OCI-LY7 (cell line): ENCODE measurements around the gene MAU2. TPM values are rescaled to one million over a fixed set of nuclear protein-coding genes. Genes with fewer than 3 reads are reported as not detected.

Experiments used
- BruUV-seq: library from RNA; stranded (reverse); fragments of 400-500 nt; replicated peaks from 2 replicates; lab custom pipeline; 2021; lab: Mats Ljungman, UMichigan
- CTCF ChIA-PET: fragments of 300-600 bp; sonication (Branson Sonifier 250); formaldehyde crosslinking; loops from one replicate; lab custom pipeline; 2022; ENCODE audit warnings: antibody characterized with exemption; ENCODE audit not compliant: unreplicated experiment; lab: Charles Lee
- POLR2A ChIA-PET: fragments of 300-600 bp; sonication (Branson Sonifier 250); formaldehyde crosslinking; loops from one replicate; lab custom pipeline; 2022; ENCODE audit warnings: antibody characterized with exemption; lab: Charles Lee
- DNase-seq: peaks from one replicate; pipeline ENCODE4 v3.0.0-alpha.2; 2015; ENCODE audit warnings: low spot score
- H2AFZ ChIP-seq: fragments of 200-600 bp; sonication (generic), shearing (Covaris generic); 2 replicates; pipeline ENCODE4 v1.6.1; 2014; ENCODE audit warnings: mild to moderate bottlenecking, antibody characterized with exemption, low read length, moderate library complexity
- H3K27ac ChIP-seq: fragments of 200-600 bp; sonication (generic); 2 replicates; pipeline ENCODE4 v1.5.1; 2014; ENCODE audit warnings: mixed run types, low read depth, mild to moderate bottlenecking, moderate library complexity, low read length, inconsistent platforms; ENCODE audit not compliant: poor library complexity, severe bottlenecking
- H3K36me3 ChIP-seq: fragments of 200-600 bp; sonication (generic); 2 replicates; pipeline ENCODE4 v1.6.1; 2014; ENCODE audit warnings: mild to moderate bottlenecking, antibody characterized with exemption, low read length, moderate library complexity, mixed read lengths; ENCODE audit not compliant: insufficient read depth
- H3K4me1 ChIP-seq: fragments of 200-600 bp; sonication (generic); 2 replicates; pipeline ENCODE4 v1.5.1; 2014; ENCODE audit warnings: mild to moderate bottlenecking, low read length; ENCODE audit not compliant: insufficient read depth, poor library complexity, severe bottlenecking
- H3K4me2 ChIP-seq: fragments of 200-600 bp; sonication (generic); 2 replicates; pipeline ENCODE4 v1.6.1; 2014; ENCODE audit warnings: mild to moderate bottlenecking, low read length
- H3K4me3 ChIP-seq: fragments of 200-600 bp; sonication (generic); 2 replicates; pipeline ENCODE4 v1.5.1; 2014; ENCODE audit warnings: mild to moderate bottlenecking, low read depth, low read length; ENCODE audit not compliant: poor library complexity, severe bottlenecking
- H3K79me2 ChIP-seq: fragments of 200-600 bp; sonication (generic); 2 replicates; pipeline ENCODE4 v1.6.1; 2016; ENCODE audit warnings: low read depth, mild to moderate bottlenecking, low read length, moderate library complexity, mixed read lengths; ENCODE audit not compliant: insufficient read depth
- H3K9me2 ChIP-seq: fragments of 200-600 bp; sonication (generic); 2 replicates; pipeline ENCODE4 v1.6.1; 2016; ENCODE audit warnings: mild to moderate bottlenecking, low read length, mixed read lengths; ENCODE audit not compliant: insufficient read depth
- H3K9me3 ChIP-seq: fragments of 200-600 bp; sonication (generic); 2 replicates; pipeline ENCODE4 v1.6.1; 2014; ENCODE audit warnings: mild to moderate bottlenecking, mixed run types, low read length, mixed read lengths
- H4K20me1 ChIP-seq: fragments of 200-600 bp; sonication (generic); 2 replicates; pipeline ENCODE4 v1.6.1; 2014; ENCODE audit warnings: mild to moderate bottlenecking, antibody characterized with exemption, low read length, moderate library complexity, mixed read lengths; ENCODE audit not compliant: insufficient read depth
- EZH2phosphoT487 ChIP-seq: fragments of 200-600 bp; sonication (generic); IDR thresholded peaks from 2 replicates; pipeline ENCODE4 v1.6.1; 2018; ENCODE audit warnings: low read depth, borderline replicate concordance, mild to moderate bottlenecking, mixed run types, antibody characterized with exemption, low read length, moderate library complexity, mixed read lengths
- intact Hi-C: fragments of 100-400 bp; cut with micrococcal nuclease; formaldehyde crosslinking; loops from one replicate; pipeline ENCODE4 v1.10.0; 2022; ENCODE audit not compliant: unreplicated experiment
- total RNA-seq, 2 experiments: library from RNA; depleted of rRNA in 1 of 2; stranded (reverse); fragments of >200 nt in 1 of 2; shearing (Covaris generic) in 1 of 2; gene quantifications; 2 replicates each; pipeline ENCODE4 v1.2.3, GENCODE V29; 2014 to 2022
- TF ChIP-seq, protein P1 (sequence below): fragments of 200-600 bp; sonication (generic); conservative IDR thresholded peaks from 2 replicates; pipeline ENCODE4 v1.5.1; 2014; ENCODE audit warnings: mild to moderate bottlenecking, antibody characterized with exemption, low read length, moderate library complexity, mixed read lengths

MAU2 gene
- total RNA-seq, 2 experiments from 2014 or later, result 58.7 to 81.7 TPM

DNA sequence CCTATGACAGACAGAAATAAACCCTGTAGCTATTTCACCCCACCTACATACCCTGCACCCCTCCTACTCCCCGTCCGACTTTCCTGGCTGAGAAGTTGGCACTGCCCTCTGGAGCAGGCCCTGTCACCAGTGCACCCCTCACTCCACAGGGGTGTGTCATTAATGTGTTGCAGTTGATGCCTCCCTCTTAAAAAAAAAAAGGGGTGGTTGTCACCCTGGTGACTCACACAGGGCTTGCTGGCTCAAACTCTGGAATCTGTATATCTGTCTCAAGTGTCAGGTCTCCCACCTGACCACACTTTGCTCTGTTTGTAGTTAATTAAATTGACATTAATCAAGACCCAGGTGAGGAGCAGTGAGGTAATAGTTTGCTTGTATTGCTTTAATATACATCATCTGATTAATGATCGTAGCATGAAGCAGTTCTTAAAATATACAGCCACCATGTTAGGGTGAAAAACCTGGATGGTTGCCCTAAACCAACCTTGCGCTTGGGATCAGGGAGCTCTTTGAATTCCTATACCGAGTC is 82.8 kb downstream of the MAU2 start:
- peaks cover 16% of the 10 kb centered on the region for H4K20me1 ChIP-seq
- ChIA-PET CTCF (no interaction called here), POLR2A (no interaction called here)
- TF ChIP-seq EZH2phosphoT487, result no peak
- TF ChIP-seq, protein P1, sequence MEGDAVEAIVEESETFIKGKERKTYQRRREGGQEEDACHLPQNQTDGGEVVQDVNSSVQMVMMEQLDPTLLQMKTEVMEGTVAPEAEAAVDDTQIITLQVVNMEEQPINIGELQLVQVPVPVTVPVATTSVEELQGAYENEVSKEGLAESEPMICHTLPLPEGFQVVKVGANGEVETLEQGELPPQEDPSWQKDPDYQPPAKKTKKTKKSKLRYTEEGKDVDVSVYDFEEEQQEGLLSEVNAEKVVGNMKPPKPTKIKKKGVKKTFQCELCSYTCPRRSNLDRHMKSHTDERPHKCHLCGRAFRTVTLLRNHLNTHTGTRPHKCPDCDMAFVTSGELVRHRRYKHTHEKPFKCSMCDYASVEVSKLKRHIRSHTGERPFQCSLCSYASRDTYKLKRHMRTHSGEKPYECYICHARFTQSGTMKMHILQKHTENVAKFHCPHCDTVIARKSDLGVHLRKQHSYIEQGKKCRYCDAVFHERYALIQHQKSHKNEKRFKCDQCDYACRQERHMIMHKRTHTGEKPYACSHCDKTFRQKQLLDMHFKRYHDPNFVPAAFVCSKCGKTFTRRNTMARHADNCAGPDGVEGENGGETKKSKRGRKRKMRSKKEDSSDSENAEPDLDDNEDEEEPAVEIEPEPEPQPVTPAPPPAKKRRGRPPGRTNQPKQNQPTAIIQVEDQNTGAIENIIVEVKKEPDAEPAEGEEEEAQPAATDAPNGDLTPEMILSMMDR, result no peak
- no peaks in the 10 kb centered on the region for H3K9me3 ChIP-seq
- H3K36me3 ChIP-seq, result peaks cover 8% of the 10 kb centered on the region; the same call in 1 of the 2 replicates
- no TSS peak for BruUV-seq
- H3K4me3 ChIP-seq, result no peak overlapping the region
- intact Hi-C loops, result loop anchor here (10.0 kb wide), 2 partner anchors 71 to 261 kb away; partner anchors contain the start of genes ATP13A1 and ZNF101
- DNase-seq, result no peak
- H3K9me2 ChIP-seq, result no peaks in the 10 kb centered on the region
- peaks cover 40% of the 10 kb centered on the region for H3K4me1 ChIP-seq
- H3K4me2 ChIP-seq, result no peak overlapping the region
- no peak overlapping the region for H3K27ac ChIP-seq
- H3K79me2 ChIP-seq, result peaks cover 49% of the 10 kb centered on the region
- H2AFZ ChIP-seq, result no peak overlapping the region

DNA sequence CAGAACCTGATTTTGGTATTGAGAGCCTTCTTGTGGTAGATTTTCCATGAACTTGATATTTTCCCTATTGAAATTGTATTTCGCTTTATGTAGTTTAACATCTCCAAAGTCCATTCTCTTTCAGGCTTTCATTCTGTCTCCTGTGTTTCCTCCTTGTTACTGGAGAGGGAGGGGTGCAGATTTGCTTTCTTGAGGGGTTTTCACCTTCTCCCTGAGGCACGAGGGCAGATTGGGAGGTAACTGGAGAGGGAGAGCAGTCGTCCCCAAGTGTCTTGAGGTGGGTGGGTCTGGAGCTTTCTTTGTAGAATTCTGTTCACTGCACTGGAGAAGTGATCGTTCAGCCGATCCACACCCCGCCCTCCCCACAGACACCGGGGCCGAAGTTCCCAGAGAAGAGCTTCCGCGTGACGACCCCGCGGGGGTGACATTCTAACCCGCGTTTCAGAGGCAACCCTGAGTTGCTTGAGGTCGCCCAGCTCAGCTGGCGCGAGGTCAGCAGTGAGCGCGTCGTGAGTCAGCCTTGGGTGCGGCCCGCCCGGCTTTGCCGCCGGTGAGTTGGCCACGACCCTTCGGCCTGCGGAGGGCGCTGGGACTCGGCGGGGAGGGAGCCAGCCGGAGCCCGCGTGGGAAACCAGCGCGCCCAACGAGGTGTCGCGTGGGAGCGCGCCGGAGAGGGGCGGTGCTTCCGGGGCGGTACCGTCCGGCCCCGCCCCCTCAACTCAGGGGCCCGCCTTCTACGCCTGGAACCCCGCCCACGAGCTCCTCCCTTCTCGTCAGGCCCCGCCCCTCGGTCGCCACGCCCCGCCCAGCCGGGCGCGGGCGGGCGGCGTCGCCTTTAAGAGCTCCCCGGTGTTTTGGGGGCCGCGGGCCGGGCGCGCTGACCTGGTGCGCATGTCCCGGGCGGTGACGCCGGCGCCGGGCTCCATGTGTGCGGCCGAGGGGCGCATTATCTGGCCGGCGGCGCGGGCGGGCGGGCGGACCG is 84.5 kb downstream of the MAU2 start, which contains the start of gene GATAD2A:
GATAD2A (plus strand) TSS at position 797 of the 982 bp plus-strand sequence. CDS start 59,671 bp downstream, outside the sequence.
- Histone ChIP-seq H3K4me3 (peak within 1 kb of the TSS; percentile 80), H3K79me2 (peaks cover 56% of the 10 kb centered on the region), H3K27ac (peak within 1 kb of the TSS; percentile 61), H3K9me3 (no peaks in the 10 kb centered on the region), H3K4me1 (peaks cover 46% of the 10 kb centered on the region), H3K9me2 (no peaks in the 10 kb centered on the region), H2AFZ (peak within 1 kb of the TSS; percentile 56; the same call in 1 of the 2 replicates), H4K20me1 (peaks cover 30% of the 10 kb centered on the region), H3K36me3 (peaks cover 10% of the 10 kb centered on the region; the same call in 1 of the 2 replicates), H3K4me2 (peak within 1 kb of the TSS; percentile 97)
- intact Hi-C loops, result loop anchor here (1.0 to 10.0 kb wide), 4 partner anchors 20 to 260 kb away; partner anchors contain the start of genes ATP13A1, BORCS8, RFXANK and ZNF101
- BruUV-seq, result no TSS peak
- TF ChIP-seq, protein P1, result peak; percentile 42
- TF ChIP-seq EZH2phosphoT487, result no peak
- DNase-seq, result peak; percentile 90
- ChIA-PET CTCF (interaction anchor here (1.0 to 1.2 kb wide), 2 partner anchors 39 to 85 kb away, joined by 3 read pairs; no protein-coding TSS in a partner anchor), POLR2A (interaction anchor here (0.5 to 1.5 kb wide), 9 partner anchors 12 to 140 kb away, joined by 3 to 13 read pairs (median 4); no protein-coding TSS in a partner anchor)
